Vagina (tissue), 2 donors: ENCODE data around the gene PHLDB1.

Experiments used
- POLR2A ChIP-seq, 2 donors: fragments of 450-650 bp; IDR thresholded peaks; one replicate each; pipeline ENCODE4 v1.6.1; 2017; ENCODE audit warnings: antibody characterized with exemption in 2 of 2, mild to moderate bottlenecking in 2 of 2, moderate library complexity in 2 of 2
- POLR2AphosphoS5 ChIP-seq, 2 donors: sonication (generic); formaldehyde crosslinking; IDR thresholded peaks; one replicate each; pipeline ENCODE4 v1.9.0; 2017; ENCODE audit warnings: antibody characterized with exemption in 2 of 2, mild to moderate bottlenecking in 2 of 2, low read depth in 1 of 2; ENCODE audit not compliant: insufficient read depth in 1 of 2
- TF ChIP-seq, protein P1 (sequence below), 3 experiments: fragments of 450-650 bp in 2 of 3; fragments of 200-600 bp in 1 of 3; sonication (generic) in 1 of 3; IDR thresholded peaks; one replicate each; pipeline ENCODE4 v1.5.1; 2017 to 2019; ENCODE audit warnings: antibody characterized with exemption in 3 of 3, mild to moderate bottlenecking in 2 of 3, moderate library complexity in 2 of 3

DNA sequence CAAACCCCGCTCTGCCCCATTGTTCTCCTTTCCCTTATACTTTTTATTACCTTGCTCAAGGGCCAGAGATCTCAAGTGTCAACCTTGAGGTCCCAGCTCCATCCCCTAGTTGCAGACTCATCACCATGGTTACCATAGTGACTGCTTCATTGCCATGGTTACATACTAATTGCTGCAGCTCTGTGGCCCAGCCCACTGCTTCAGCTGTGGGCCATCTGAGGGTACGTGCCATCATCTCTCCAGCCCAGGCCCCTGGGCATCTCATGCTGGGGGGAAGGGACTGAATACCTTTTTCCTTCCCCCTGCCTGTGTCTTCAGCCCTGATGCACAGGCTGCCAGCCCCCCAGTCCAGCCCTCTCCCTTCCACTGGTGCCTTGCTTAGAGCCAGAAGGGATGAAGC lies 49.8 kb downstream of the PHLDB1 start:
- TF ChIP-seq, protein P1, sequence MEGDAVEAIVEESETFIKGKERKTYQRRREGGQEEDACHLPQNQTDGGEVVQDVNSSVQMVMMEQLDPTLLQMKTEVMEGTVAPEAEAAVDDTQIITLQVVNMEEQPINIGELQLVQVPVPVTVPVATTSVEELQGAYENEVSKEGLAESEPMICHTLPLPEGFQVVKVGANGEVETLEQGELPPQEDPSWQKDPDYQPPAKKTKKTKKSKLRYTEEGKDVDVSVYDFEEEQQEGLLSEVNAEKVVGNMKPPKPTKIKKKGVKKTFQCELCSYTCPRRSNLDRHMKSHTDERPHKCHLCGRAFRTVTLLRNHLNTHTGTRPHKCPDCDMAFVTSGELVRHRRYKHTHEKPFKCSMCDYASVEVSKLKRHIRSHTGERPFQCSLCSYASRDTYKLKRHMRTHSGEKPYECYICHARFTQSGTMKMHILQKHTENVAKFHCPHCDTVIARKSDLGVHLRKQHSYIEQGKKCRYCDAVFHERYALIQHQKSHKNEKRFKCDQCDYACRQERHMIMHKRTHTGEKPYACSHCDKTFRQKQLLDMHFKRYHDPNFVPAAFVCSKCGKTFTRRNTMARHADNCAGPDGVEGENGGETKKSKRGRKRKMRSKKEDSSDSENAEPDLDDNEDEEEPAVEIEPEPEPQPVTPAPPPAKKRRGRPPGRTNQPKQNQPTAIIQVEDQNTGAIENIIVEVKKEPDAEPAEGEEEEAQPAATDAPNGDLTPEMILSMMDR (IDR thresholded peaks at IDR 0.05), result no peak
- TF ChIP-seq POLR2A (IDR thresholded peaks at IDR 0.05) (no peak), POLR2AphosphoS5 (IDR thresholded peaks at IDR 0.05; ENCODE audit: insufficient read depth in 1 of 2, low read depth in 1 of 2) (peak in 1 of 2 donors; percentile 32)
